ENCODE measurements around the gene PLPPR4.

- no peak for TF ChIP-seq SP1 (IDR thresholded peaks at IDR 0.05; ENCODE audit: low read depth)
- TF ChIP-seq POLR2A (IDR thresholded peaks at IDR 0.05; ENCODE audit: borderline replicate concordance, extremely low read depth, insufficient read depth, insufficient read length): no peak
- TF ChIP-seq ATF3 (IDR thresholded peaks at IDR 0.05): no peak
- TF ChIP-seq EGR1 (IDR thresholded peaks at IDR 0.05; ENCODE audit: low read depth): no peak
- TF ChIP-seq CTCF (IDR thresholded peaks at IDR 0.05 in 2 of 3, conservative IDR thresholded peaks at IDR 0.05 in 1 of 3; ENCODE audit: borderline replicate concordance in 1 of 3, insufficient read depth in 1 of 3, low read depth in 2 of 3, low read length in 2 of 3): no peak
- TF ChIP-seq MAX (IDR thresholded peaks at IDR 0.05): no peak
- no peak for TF ChIP-seq POLR2AphosphoS5 (IDR thresholded peaks at IDR 0.05; ENCODE audit: low read depth, low read length)
- TF ChIP-seq ELF1 (IDR thresholded peaks at IDR 0.05; ENCODE audit: borderline replicate concordance, low read depth): no peak
- TF ChIP-seq EZH2 (IDR thresholded peaks at IDR 0.05): no peak
- no peak for TF ChIP-seq RAD21 (IDR thresholded peaks at IDR 0.05; ENCODE audit: low read depth)
- no peak for TF ChIP-seq SRF (IDR thresholded peaks at IDR 0.05; ENCODE audit: low read depth)
- TF ChIP-seq CEBPB (IDR thresholded peaks at IDR 0.05; ENCODE audit: low read depth): no peak
- no peak for TF ChIP-seq ZNF274 (IDR thresholded peaks at IDR 0.05; ENCODE audit: low read depth, low read length)
- TF ChIP-seq ZBTB33 (IDR thresholded peaks at IDR 0.05; ENCODE audit: extremely low read depth, insufficient replicate concordance, low read length): no peak
Observed at GRCh38 chr1:99252630-99253029, 11.7 kb upstream of the PLPPR4 start.

Measured in HCT116 (cell line).